ENCODE data around the gene YEATS2. TPM values are rescaled to one million over a fixed set of nuclear protein-coding genes. Genes with fewer than 3 reads are reported as not detected.
"Not testable (repeated sequence)": the region's sequence is repeated elsewhere in the genome, so short reads cannot be mapped to it uniquely, and the experiment has no call there.

Gene YEATS2
- total RNA-seq, 1 experiment from 2014 or later, result 34.5 TPM

DNA sequence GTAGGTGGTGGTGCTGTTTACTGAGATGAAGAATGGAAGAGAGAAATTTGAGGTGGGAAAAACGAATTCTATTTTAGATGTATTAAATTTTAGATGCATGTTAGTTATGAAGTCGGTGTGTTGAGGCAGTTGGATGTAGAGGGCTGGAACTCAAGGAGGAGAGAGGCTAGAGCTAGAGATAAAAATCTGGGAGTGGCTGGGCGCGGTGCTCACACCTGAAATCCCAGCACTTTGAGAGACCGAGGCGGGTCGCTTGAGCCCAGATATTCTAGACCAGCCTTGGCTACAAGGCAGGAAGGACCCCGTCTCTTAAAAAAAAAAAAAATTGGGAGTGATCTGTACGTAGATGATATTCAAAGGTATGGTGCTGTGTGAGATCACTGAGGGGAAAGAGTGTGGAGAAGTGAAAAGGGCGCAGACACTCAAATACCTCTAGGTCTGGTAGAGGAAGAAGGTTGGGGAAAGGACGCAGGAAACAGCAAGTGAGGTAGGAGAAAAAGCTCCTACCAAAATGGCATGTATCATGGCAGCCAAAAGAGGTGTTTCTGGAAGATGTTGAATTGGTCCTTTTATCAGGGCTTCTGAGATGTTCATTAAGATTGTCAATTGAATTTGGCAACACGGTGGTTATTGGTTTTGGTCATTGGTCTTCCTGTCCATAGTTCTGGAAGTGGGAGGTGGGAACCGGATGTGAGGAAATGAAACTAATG is 1.8 kb downstream of the YEATS2 start:
- POLR2A ChIA-PET, result interaction anchor here (0.7 kb wide), 1 partner anchor 37 kb away, joined by 3 read pairs; no protein-coding TSS in a partner anchor
- H3K27me3 Mint-ChIP-seq (ENCODE audit: insufficient read depth, unreplicated experiment), result no peaks in the 10 kb centered on the region
- no peaks in the 10 kb centered on the region for H3K27me3 ChIP-seq (replicated peaks; ENCODE audit: control insufficient read depth, insufficient read depth, low read length)
- intact Hi-C loops (cut with micrococcal nuclease; ENCODE audit: unreplicated experiment), result loop anchor here (2.0 kb wide), 1 partner anchor 63 kb away; no protein-coding TSS in a partner anchor
- no peaks in the 10 kb centered on the region for H3K36me3 ChIP-seq (ENCODE audit: control insufficient read depth, insufficient read depth, low read length)
- peaks cover 29% of the 10 kb centered on the region for H3K4me1 Mint-ChIP-seq (ENCODE audit: low read depth, unreplicated experiment)
- H3K36me3 Mint-ChIP-seq (ENCODE audit: insufficient read depth, unreplicated experiment), result peaks cover 28% of the 10 kb centered on the region
- H3K9me3 Mint-ChIP-seq (ENCODE audit: unreplicated experiment), result no peaks in the 10 kb centered on the region
- H3K9me3 ChIP-seq, result no peaks in the 10 kb centered on the region
- H3K4me3 Mint-ChIP-seq (ENCODE audit: unreplicated experiment), result peak overlapping the region; percentile 79
- BruUV-seq (replicated peaks), result TSS peak; percentile 50
- peak overlapping the region; percentile 95 for H3K4me3 ChIP-seq (ENCODE audit: low read depth, low read length)
- DNase-seq, result no peak
- no peaks in the 10 kb centered on the region for H3K4me1 ChIP-seq
- H3K27ac Mint-ChIP-seq (ENCODE audit: unreplicated experiment), result peak overlapping the region; percentile 53
- CTCF ChIA-PET, result interaction anchor here (0.7 kb wide), 1 partner anchor 382 kb away, joined by 3 read pairs; no protein-coding TSS in a partner anchor
- TF ChIP-seq CTCF (IDR thresholded peaks at IDR 0.05; ENCODE audit: insufficient read depth in 1 of 2, low read depth in 1 of 2, low read length in 1 of 2, severe bottlenecking in 1 of 2, unreplicated experiment in 1 of 2), result no peak

DNA sequence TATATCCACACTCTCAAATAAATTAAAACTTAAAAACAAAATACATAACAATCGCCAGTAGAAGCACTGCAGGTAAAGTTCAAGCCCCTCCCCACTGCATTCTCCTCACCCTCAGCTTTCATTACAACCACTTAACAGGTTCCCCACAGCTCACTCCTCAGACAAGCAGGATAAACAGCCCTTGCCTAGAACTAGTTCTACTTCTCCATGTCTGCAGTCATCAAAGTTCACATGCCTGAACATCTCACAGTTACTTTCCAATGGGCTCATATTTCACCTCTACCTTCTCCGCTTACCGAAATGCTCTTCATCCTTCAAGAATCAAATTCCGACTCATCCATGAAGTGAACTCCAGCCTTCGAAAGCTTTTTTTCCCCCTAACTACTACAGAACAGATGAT is 4.1 kb downstream of the YEATS2 start:
- Histone ChIP-seq H3K4me1 (no peaks in the 10 kb centered on the region), H3K9me3 (no peaks in the 10 kb centered on the region), H3K36me3 (ENCODE audit: control insufficient read depth, insufficient read depth, low read length) (no peaks in the 10 kb centered on the region), H3K4me3 (ENCODE audit: low read depth, low read length) (no peak overlapping the region), H3K27me3 (replicated peaks; ENCODE audit: control insufficient read depth, insufficient read depth, low read length) (no peaks in the 10 kb centered on the region)
- Mint-ChIP-seq H3K9me3 (ENCODE audit: unreplicated experiment) (no peaks in the 10 kb centered on the region), H3K36me3 (ENCODE audit: insufficient read depth, unreplicated experiment) (peaks cover 33% of the 10 kb centered on the region), H3K27ac (ENCODE audit: unreplicated experiment) (no peak overlapping the region), H3K4me3 (ENCODE audit: unreplicated experiment) (no peak overlapping the region), H3K27me3 (ENCODE audit: insufficient read depth, unreplicated experiment) (no peaks in the 10 kb centered on the region), H3K4me1 (ENCODE audit: low read depth, unreplicated experiment) (peaks cover 29% of the 10 kb centered on the region)
- CTCF ChIA-PET, result no interaction called here
- no peak for TF ChIP-seq CTCF (IDR thresholded peaks at IDR 0.05; ENCODE audit: insufficient read depth in 1 of 2, low read depth in 1 of 2, low read length in 1 of 2, severe bottlenecking in 1 of 2, unreplicated experiment in 1 of 2)
- BruUV-seq (replicated peaks), result no TSS peak
- no peak for DNase-seq
- intact Hi-C loops (cut with micrococcal nuclease; ENCODE audit: unreplicated experiment), result no loop called here
- POLR2A ChIA-PET, result interaction anchor here (0.7 kb wide), 1 partner anchor 34 kb away, joined by 3 read pairs; no protein-coding TSS in a partner anchor

- H3K4me3 Mint-ChIP-seq (ENCODE audit: unreplicated experiment); H3K4me1 ChIP-seq; H3K27me3 Mint-ChIP-seq (ENCODE audit: insufficient read depth, unreplicated experiment); H3K9me3 ChIP-seq; H3K36me3 ChIP-seq (ENCODE audit: control insufficient read depth, insufficient read depth, low read length); intact Hi-C loops (cut with micrococcal nuclease; ENCODE audit: unreplicated experiment); H3K4me3 ChIP-seq (ENCODE audit: low read depth, low read length); H3K27me3 ChIP-seq (replicated peaks; ENCODE audit: control insufficient read depth, insufficient read depth, low read length); CTCF ChIA-PET; DNase-seq; BruUV-seq (replicated peaks); H3K27ac Mint-ChIP-seq (ENCODE audit: unreplicated experiment); H3K9me3 Mint-ChIP-seq (ENCODE audit: unreplicated experiment): not testable (repeated sequence)
- Mint-ChIP-seq H3K36me3 (ENCODE audit: insufficient read depth, unreplicated experiment) (peaks cover 28% of the 10 kb centered on the region), H3K4me1 (ENCODE audit: low read depth, unreplicated experiment) (peaks cover 25% of the 10 kb centered on the region)
- POLR2A ChIA-PET, result interaction anchor here (0.7 kb wide), 1 partner anchor 16 kb away, joined by 10 read pairs; no protein-coding TSS in a partner anchor
These were observed 6.3 kb downstream of the YEATS2 start for GRCh38 chr3:183703892-183704291.

Data from Caco-2 (cell line).